H1 (cell line): ENCODE measurements around the gene TMEM185A. TPM values are rescaled to one million over a fixed set of nuclear protein-coding genes. Genes with fewer than 3 reads are reported as not detected.
"Not testable (repeated sequence)": the region's sequence is repeated elsewhere in the genome, so short reads cannot be mapped to it uniquely, and the experiment has no call there.

Experiments used
- CTCF ChIA-PET: fragments of 300-600 bp; sonication (Branson Sonifier 250); formaldehyde crosslinking; loops from one replicate; lab custom pipeline; 2021; ENCODE audit not compliant: partially characterized antibody; lab: Charles Lee
- POLR2A ChIA-PET: fragments of 300-600 bp; sonication (Branson Sonifier 250); formaldehyde crosslinking; loops from one replicate; lab custom pipeline; 2021; ENCODE audit warnings: inconsistent platforms; ENCODE audit not compliant: partially characterized antibody; lab: Charles Lee
- DNase-seq, 2 experiments: peaks; one replicate each; pipeline versions ENCODE4 v3.0.0 to v3.0.0-alpha.2; 2010 to 2022; ENCODE audit warnings: low spot score in 2 of 2, low read depth in 1 of 2, mixed read lengths in 1 of 2
- FAIRE-seq: peaks from 2 replicates; lab custom pipeline; 2011; peaks lifted over from hg19 to GRCh38; lab: Jason Lieb, UNC
- H2AFZ ChIP-seq: 2 replicates; pipeline ENCODE4 v1.8.1; 2012; ENCODE audit warnings: low read length, inconsistent platforms
- H2AK5ac ChIP-seq: 2 replicates; pipeline ENCODE4 v1.6.1; 2013; ENCODE audit warnings: low read depth, low read length
- H2BK120ac ChIP-seq: replicated peaks from 2 replicates; pipeline ENCODE3; 2013; ENCODE audit warnings: low read depth, low read length, inconsistent platforms
- H2BK12ac ChIP-seq: 2 replicates; pipeline ENCODE4 v1.6.1; 2013; ENCODE audit warnings: low read depth, low read length
- H2BK15ac ChIP-seq: 2 replicates; pipeline ENCODE4 v1.6.1; 2013; ENCODE audit warnings: low read length
- H2BK20ac ChIP-seq: 2 replicates; pipeline ENCODE4 v1.6.1; 2013; ENCODE audit warnings: low read length
- H2BK5ac ChIP-seq: 2 replicates; pipeline ENCODE4 v1.6.1; 2013; ENCODE audit warnings: low read depth, low read length
- H3K14ac ChIP-seq: 2 replicates; pipeline ENCODE4 v1.6.1; 2013; ENCODE audit warnings: inconsistent platforms; ENCODE audit not compliant: insufficient read length
- H3K18ac ChIP-seq: 2 replicates; pipeline ENCODE4 v1.6.1; 2013; ENCODE audit warnings: low read length; ENCODE audit errors: extremely low read depth
- H3K23ac ChIP-seq: 2 replicates; pipeline ENCODE4 v1.6.1; 2013; ENCODE audit warnings: inconsistent platforms; ENCODE audit not compliant: insufficient read length
- H3K23me2 ChIP-seq: 2 replicates; pipeline ENCODE4 v1.6.1; 2013; ENCODE audit warnings: low read depth, low read length
- H3K27ac ChIP-seq: 2 replicates; pipeline ENCODE4 v1.6.1; 2011; ENCODE audit warnings: low read depth, low read length, inconsistent platforms
- H3K27me3 ChIP-seq, 4 experiments: replicated peaks in 1 of 4; 1 replicate in 1 of 4; 2 replicates in 3 of 4; pipeline versions ENCODE4 v1.6.1 to v1.8.1; 2011 to 2013; ENCODE audit warnings: low read length in 3 of 4, mild to moderate bottlenecking in 3 of 4, inconsistent platforms in 2 of 4, mixed read lengths in 2 of 4, moderate library complexity in 1 of 4; ENCODE audit not compliant: control insufficient read depth in 3 of 4, insufficient read depth in 3 of 4; ENCODE audit errors: extremely low read depth in 1 of 4
- H3K36me3 ChIP-seq, 4 experiments: 2 replicates each; pipeline versions ENCODE4 v1.6.1 to v1.8.1; 2011 to 2013; ENCODE audit warnings: mild to moderate bottlenecking in 4 of 4, low read length in 3 of 4, moderate library complexity in 2 of 4, control low read depth in 1 of 4, inconsistent platforms in 1 of 4; ENCODE audit not compliant: insufficient read depth in 4 of 4, control insufficient read depth in 2 of 4
- H3K4ac ChIP-seq: replicated peaks from 2 replicates; pipeline ENCODE3; 2013; ENCODE audit warnings: low read length, low read depth, mixed read lengths, inconsistent platforms; ENCODE audit not compliant: insufficient read length
- H3K4me1 ChIP-seq, 4 experiments: replicated peaks in 1 of 4; 1 replicate in 1 of 4; 2 replicates in 3 of 4; pipeline versions ENCODE4 v1.6.1 to v1.8.1; 2011 to 2013; ENCODE audit warnings: low read length in 3 of 4, inconsistent platforms in 2 of 4, mixed read lengths in 1 of 4; ENCODE audit not compliant: insufficient read depth in 4 of 4, control insufficient read depth in 3 of 4
- H3K4me2 ChIP-seq, 2 experiments: 2 replicates each; pipeline versions ENCODE4 v1.6.1 to v1.8.1; 2011 to 2013; ENCODE audit warnings: low read depth in 2 of 2, low read length in 2 of 2, control low read depth in 1 of 2, inconsistent platforms in 1 of 2, mild to moderate bottlenecking in 1 of 2; ENCODE audit not compliant: insufficient read depth in 1 of 2
- H3K4me3 ChIP-seq, 4 experiments: fragments of 200-600, 300-600 bp in 1 of 4; sonication (generic), shearing (Covaris generic), sonication (Bioruptor Twin) in 1 of 4; 2 replicates each; pipeline versions ENCODE4 v1.5.1 to v1.8.1; 2011 to 2016; ENCODE audit warnings: low read length in 4 of 4, low read depth in 3 of 4, control low read depth in 2 of 4, inconsistent platforms in 2 of 4, mild to moderate bottlenecking in 2 of 4, mixed read lengths in 1 of 4, moderate library complexity in 1 of 4; ENCODE audit not compliant: insufficient read depth in 2 of 4; ENCODE audit errors: extremely low read depth in 1 of 4
- H3K56ac ChIP-seq: replicated peaks from 2 replicates; pipeline ENCODE3; 2013; ENCODE audit warnings: low read depth, mild to moderate bottlenecking, mixed read lengths, low read length, inconsistent platforms; ENCODE audit not compliant: insufficient read length
- H3K79me1 ChIP-seq: 2 replicates; pipeline ENCODE4 v1.6.1; 2013; ENCODE audit warnings: low read depth, low read length, control low read depth
- H3K79me2 ChIP-seq, 2 experiments: 2 replicates each; pipeline versions ENCODE4 v1.6.1 to v1.8.1; 2012 to 2013; ENCODE audit warnings: low read length in 2 of 2, mild to moderate bottlenecking in 2 of 2, inconsistent platforms in 1 of 2; ENCODE audit not compliant: insufficient read depth in 2 of 2, control insufficient read depth in 1 of 2
- H3K9ac ChIP-seq, 4 experiments: replicated peaks in 1 of 4; 1 replicate in 1 of 4; 2 replicates in 3 of 4; pipeline versions ENCODE4 v1.6.1 to v1.8.1; 2011 to 2013; ENCODE audit warnings: low read depth in 3 of 4, low read length in 3 of 4, control low read depth in 2 of 4, mild to moderate bottlenecking in 2 of 4, moderate library complexity in 2 of 4, inconsistent platforms in 1 of 4; ENCODE audit errors: extremely low read depth in 1 of 4
- H3K9me3 ChIP-seq, 2 experiments: 2 replicates each; pipeline versions ENCODE4 v1.6.1 to v1.8.1; 2012 to 2013; ENCODE audit warnings: mild to moderate bottlenecking in 2 of 2, moderate library complexity in 2 of 2, control low read depth in 1 of 2, inconsistent platforms in 1 of 2, low read depth in 1 of 2, low read length in 1 of 2, mixed read lengths in 1 of 2; ENCODE audit not compliant: insufficient read depth in 2 of 2
- H4K20me1 ChIP-seq, 2 experiments: replicated peaks in 1 of 2; 2 replicates each; pipeline versions ENCODE3 to v1.8.1; 2011 to 2013; ENCODE audit warnings: inconsistent platforms in 2 of 2, low read length in 2 of 2, mild to moderate bottlenecking in 1 of 2; ENCODE audit not compliant: insufficient read depth in 2 of 2, control insufficient read depth in 1 of 2
- H4K5ac ChIP-seq: 2 replicates; pipeline ENCODE4 v1.6.1; 2013; ENCODE audit warnings: low read length, low read depth, mixed read lengths, inconsistent platforms; ENCODE audit not compliant: insufficient read length
- H4K8ac ChIP-seq: 2 replicates; pipeline ENCODE4 v1.8.0; 2013; ENCODE audit warnings: mild to moderate bottlenecking, moderate library complexity, low read length, inconsistent platforms; ENCODE audit not compliant: insufficient read depth; ENCODE audit errors: extremely low read depth
- H4K91ac ChIP-seq: replicated peaks from 2 replicates; pipeline ENCODE3; 2013; ENCODE audit warnings: low read length, mixed read lengths, inconsistent platforms; ENCODE audit not compliant: insufficient read length
- BACH1 ChIP-seq: IDR thresholded peaks from 2 replicates; pipeline ENCODE4 v1.6.1; 2012; ENCODE audit warnings: low read length, improper control_type of control experiment
- POLR2A ChIP-seq, 2 experiments: IDR thresholded peaks; 1 replicate in 1 of 2; 2 replicates in 1 of 2; pipeline ENCODE4 v1.6.1; 2011; ENCODE audit warnings: low read depth in 2 of 2, low read length in 2 of 2, mild to moderate bottlenecking in 2 of 2; ENCODE audit errors: control extremely low read depth in 1 of 2
- RBBP5 ChIP-seq: IDR thresholded peaks from 2 replicates; pipeline ENCODE4 v1.7.1; 2012; ENCODE audit warnings: low read depth, mild to moderate bottlenecking, inconsistent platforms, low read length, moderate library complexity, borderline replicate concordance
- RNF2 ChIP-seq: fragments of 200-900, 300-1000 bp; sonication (generic); IDR thresholded peaks from 2 replicates; pipeline ENCODE4 v1.7.1; 2016; ENCODE audit warnings: borderline replicate concordance, low read depth, mild to moderate bottlenecking, antibody characterized with exemption, low read length; ENCODE audit not compliant: poor library complexity, severe bottlenecking; ENCODE audit errors: missing control alignments
- WGBS, 2 experiments: shearing (Covaris generic) in 1 of 2; methylation state at CpG; one replicate each; pipeline versions ENCODE4 v1.1.6 to v1.1.7; 2013 to 2015; ENCODE audit warnings: low lambda C conversion rate in 2 of 2, mixed read lengths in 2 of 2, inconsistent platforms in 1 of 2, low coverage in 1 of 2, missing lambda C conversion rate in 1 of 2; ENCODE audit not compliant: insufficient replicate concordance in 2 of 2, insufficient coverage in 1 of 2, insufficient read length in 1 of 2; ENCODE audit errors: extremely low coverage in 1 of 2, missing lambda C conversion rate in 1 of 2; 5-methylcytosine and 5-hydroxymethylcytosine counted together
- polyA plus RNA-seq, 7 experiments: library from polyadenylated mRNA; depleted of rRNA in 3 of 7; stranded (reverse) in 5 of 7; unstranded in 2 of 7; fragments of >200 nt in 5 of 7; fragments of 200-250 nt in 2 of 7; gene quantifications; 1 replicate in 5 of 7; 2 replicates in 1 of 7; 4 replicates in 1 of 7; pipeline versions ENCODE4 v1.2.1 to v1.2.3, GENCODE V29; 2011 to 2013; ENCODE audit warnings: missing spikeins in 2 of 7, mixed read lengths in 2 of 7
- total RNA-seq: library from RNA; stranded (reverse); fragmentation: NEBNext Ultra II Directional; extraction: Animal tissue kit (Norgen Biotek cat#: 25700); gene quantifications from 2 replicates; pipeline ENCODE4 v1.2.1, GENCODE V29; 2021

The TMEM185A gene
- total and polyA plus RNA-seq, 2 of the 8 experiments (the other 6 are each of a cell fraction or from before 2014, with no cell fraction given) = 15.0 to 26.5 TPM

DNA sequence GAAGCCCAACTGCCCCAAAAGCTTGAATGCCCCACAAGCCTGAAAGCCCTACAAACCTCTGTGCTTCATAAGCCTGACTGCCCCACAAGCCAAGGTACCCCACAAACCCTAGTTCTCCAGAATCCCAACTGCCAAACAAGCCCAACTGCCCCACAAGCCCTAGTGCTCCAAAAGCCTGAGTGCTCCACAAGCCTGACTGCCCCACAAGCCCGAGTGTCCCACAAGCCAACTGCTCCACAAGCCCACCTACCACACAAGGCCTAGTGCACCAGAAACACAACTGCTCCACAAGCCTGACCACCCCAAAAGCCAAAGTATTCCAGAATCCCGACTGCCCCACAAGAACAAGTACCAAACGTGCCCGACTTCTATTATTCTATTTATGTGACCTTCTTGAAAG, 68.2 kb downstream of the TMEM185A start (continued):
- TF ChIP-seq RBBP5 = no peak
- no peak for TF ChIP-seq POLR2A (IDR thresholded peaks at IDR 0.05; ENCODE audit: control extremely low read depth in 1 of 2, low read depth in 2 of 2, low read length in 2 of 2)
- no peak for TF ChIP-seq BACH1
- no peak for TF ChIP-seq RNF2

GRCh38 chrX:149555251-149555650, 76.3 kb downstream of the TMEM185A start:
- H3K18ac ChIP-seq, H3K27me3 ChIP-seq, H3K4me3 ChIP-seq, CTCF ChIA-PET, H3K27ac ChIP-seq, H3K23ac ChIP-seq, H3K14ac ChIP-seq, H2BK15ac ChIP-seq, H2BK120ac ChIP-seq, H2BK5ac ChIP-seq, DNase-seq, H2BK12ac ChIP-seq, H3K79me1 ChIP-seq, H3K56ac ChIP-seq, H3K79me2 ChIP-seq, H4K8ac ChIP-seq, H3K36me3 ChIP-seq, H2AK5ac ChIP-seq, H3K23me2 ChIP-seq, H3K4me2 ChIP-seq, H3K9ac ChIP-seq, H3K4ac ChIP-seq, POLR2A ChIA-PET, H4K20me1 ChIP-seq, H4K5ac ChIP-seq, H2BK20ac ChIP-seq, FAIRE-seq, H3K9me3 ChIP-seq, H3K4me1 ChIP-seq, H2AFZ ChIP-seq, H4K91ac ChIP-seq: not testable (repeated sequence)
- WGBS, 2 experiments = no CpG with 5 or more reads among the region's 4 CpGs
